Liver (tissue), 3 donors: ENCODE results near the gene ZBTB45.

Source experiments
- CTCF ChIP-seq: fragments of 150-350 bp; IDR thresholded peaks from 2 replicates; pipeline ENCODE4 v1.5.1; 2017; ENCODE audit warnings: improper control_type of control experiment, low read depth, low read length; ENCODE audit not compliant: missing input control
- GABPA ChIP-seq, 2 donors: IDR thresholded peaks in 1 of 2; conservative IDR thresholded peaks in 1 of 2; 2 replicates each; pipeline ENCODE4 v1.6.1; 2016; ENCODE audit warnings: antibody characterized with exemption in 2 of 2, mild to moderate bottlenecking in 1 of 2, moderate library complexity in 1 of 2
- donor health status: healthy.
- donor health status: healthy.

- TF ChIP-seq GABPA (IDR thresholded peaks at IDR 0.05 in 1 of 2, conservative IDR thresholded peaks at IDR 0.05 in 1 of 2) (no peak), CTCF (peak; percentile 66)
Measured at GRCh38 chr19:58519087-58519354, 589 bp downstream of the ZBTB45 start.
